Smooth muscle cell (in vitro differentiated cells): ENCODE results near the gene PRKCE. TPM values are rescaled to one million over a fixed set of nuclear protein-coding genes. Genes with fewer than 3 reads are reported as not detected.

Experiments used
- DNase-seq: peaks from one replicate; lab custom pipeline; 2025; ENCODE audit not compliant: unreplicated experiment; lab: John Stamatoyannopoulos, UW
- H2AFZ ChIP-seq: fragments of 200-600 bp; sonication (generic); 2 replicates; pipeline ENCODE4 v1.6.0; 2016; ENCODE audit warnings: antibody characterized with exemption, low read depth, mild to moderate bottlenecking
- H3F3A ChIP-seq: fragments of 200-600 bp; sonication (generic); 2 replicates; pipeline ENCODE4 v1.6.0; 2017; ENCODE audit warnings: antibody characterized with exemption, low read depth
- H3K27ac ChIP-seq: fragments of 200-600 bp; sonication (generic); 2 replicates; pipeline ENCODE4 v1.5.1; 2016; ENCODE audit warnings: low read depth, mild to moderate bottlenecking
- H3K27me3 ChIP-seq: fragments of 200-600 bp; sonication (generic); 2 replicates; pipeline ENCODE4 v1.6.1; 2016; ENCODE audit warnings: low read depth, mild to moderate bottlenecking
- H3K36me3 ChIP-seq: fragments of 200-600 bp; sonication (generic); 2 replicates; pipeline ENCODE4 v1.5.1; 2016; ENCODE audit warnings: low read depth
- H3K4me1 ChIP-seq: fragments of 200-600 bp; sonication (generic); 2 replicates; pipeline ENCODE4 v1.5.1; 2016; ENCODE audit warnings: low read depth
- H3K4me2 ChIP-seq: fragments of 200-600 bp; sonication (generic); 2 replicates; pipeline ENCODE4 v1.6.0; 2016; ENCODE audit warnings: mild to moderate bottlenecking
- H3K4me3 ChIP-seq: fragments of 200-600 bp; sonication (generic); 2 replicates; pipeline ENCODE4 v1.5.1; 2016; ENCODE audit warnings: mild to moderate bottlenecking
- H3K79me2 ChIP-seq: fragments of 200-600 bp; sonication (generic); 2 replicates; pipeline ENCODE4 v1.6.0; 2016; ENCODE audit warnings: low read depth, mild to moderate bottlenecking
- H3K9ac ChIP-seq: fragments of 200-600 bp; sonication (generic); 2 replicates; pipeline ENCODE4 v1.6.0; 2016; ENCODE audit warnings: low read depth
- H3K9me3 ChIP-seq: fragments of 200-600 bp; sonication (generic); replicated peaks from 2 replicates; pipeline ENCODE4 v1.5.1; 2016; ENCODE audit warnings: low read depth
- H4K20me1 ChIP-seq: fragments of 200-600 bp; sonication (generic); 2 replicates; pipeline ENCODE4 v1.6.0; 2016; ENCODE audit warnings: low read depth
- CTCF ChIP-seq: fragments of 200-600 bp; sonication (generic); IDR thresholded peaks from 2 replicates; pipeline ENCODE4 v1.5.1; 2017; ENCODE audit warnings: borderline replicate concordance, mild to moderate bottlenecking, antibody characterized with exemption; ENCODE audit not compliant: insufficient read depth, poor library complexity, severe bottlenecking
- WGBS: methylation state at CpG from one replicate; pipeline ENCODE4 v1.1.7; 2016; ENCODE audit warnings: low lambda C conversion rate; 5-methylcytosine and 5-hydroxymethylcytosine counted together
- polyA plus RNA-seq: library from polyadenylated mRNA; unstranded; fragments of >200 nt; fragmentation: Nextera tagmentation; extraction: Ambion mirVana; gene quantifications from 2 replicates; pipeline ENCODE4 v1.2.1, GENCODE V29; 2016
- total RNA-seq: library from RNA; depleted of rRNA; stranded (reverse); fragments of >200 nt; gene quantifications from 2 replicates; pipeline ENCODE4 v1.2.3, GENCODE V29; 2014

Gene PRKCE
- total and polyA plus RNA-seq, 2 experiments from 2014 or later = 20.6 to 29.1 TPM

DNA sequence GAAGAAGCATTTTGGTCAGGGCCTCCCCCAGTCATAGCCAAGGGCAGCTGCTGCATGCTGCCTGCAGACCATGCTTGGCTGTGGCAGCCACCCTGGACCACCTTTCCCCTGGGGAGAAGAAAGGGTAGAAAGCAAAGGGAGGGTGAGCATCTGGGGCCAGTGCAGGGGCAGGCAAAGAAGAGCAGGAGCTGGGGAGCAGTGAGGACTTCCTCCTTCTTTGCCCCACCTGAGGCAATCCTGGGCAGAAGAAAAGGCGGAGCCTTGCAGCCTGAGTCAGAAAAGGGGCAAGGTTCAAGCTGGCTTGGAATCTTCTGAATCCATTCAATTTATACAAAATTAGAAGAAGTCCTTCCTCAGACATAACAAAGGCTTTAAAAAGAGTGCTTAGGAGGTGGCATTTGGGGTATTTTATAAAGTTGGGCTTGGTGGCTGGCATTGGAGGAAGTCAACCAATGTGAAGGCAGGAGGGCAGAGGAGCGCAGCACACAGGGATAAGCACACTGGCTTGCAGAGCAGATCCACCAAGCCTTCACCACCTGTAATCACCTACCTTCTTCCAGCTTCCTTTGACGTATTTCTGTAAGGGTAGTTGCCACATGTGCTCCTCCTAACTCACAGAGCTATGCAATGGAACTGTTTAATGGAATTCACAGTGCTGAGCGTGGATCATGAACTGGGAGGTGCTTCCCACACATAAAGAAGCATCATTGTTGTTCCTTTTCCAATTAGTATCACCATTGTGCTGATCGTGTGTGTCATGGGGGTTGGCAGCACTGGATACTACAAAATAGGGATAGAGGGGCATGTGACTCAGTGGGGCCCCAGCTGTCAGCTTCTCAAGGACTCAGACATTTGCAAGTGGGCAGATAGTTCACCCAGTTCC, 491.3 kb downstream of the PRKCE start:
- H3K79me2 ChIP-seq = no peaks in the 10 kb centered on the region
- H3F3A ChIP-seq = no peaks in the 10 kb centered on the region
- no peak for DNase-seq
- 92% methylated on average over 5 of the region's 5 CpGs for WGBS
- no peak overlapping the region for H3K9ac ChIP-seq
- H3K4me3 ChIP-seq = no peak overlapping the region
- H3K4me2 ChIP-seq = no peak overlapping the region
- no peaks in the 10 kb centered on the region for H3K27me3 ChIP-seq
- no peaks in the 10 kb centered on the region for H3K36me3 ChIP-seq
- H4K20me1 ChIP-seq = no peaks in the 10 kb centered on the region
- TF ChIP-seq CTCF = no peak
- no peaks in the 10 kb centered on the region for H3K9me3 ChIP-seq
- H3K27ac ChIP-seq = no peak overlapping the region
- peaks cover 5% of the 10 kb centered on the region for H3K4me1 ChIP-seq
- H2AFZ ChIP-seq = no peak overlapping the region

- Histone ChIP-seq H3F3A (no peaks in the 10 kb centered on the region), H3K9ac (no peak overlapping the region), H3K4me2 (no peak overlapping the region), H4K20me1 (no peaks in the 10 kb centered on the region), H3K4me1 (peaks cover 5% of the 10 kb centered on the region), H3K27ac (no peak overlapping the region), H3K9me3 (no peaks in the 10 kb centered on the region), H3K27me3 (no peaks in the 10 kb centered on the region), H3K36me3 (no peaks in the 10 kb centered on the region), H3K79me2 (no peaks in the 10 kb centered on the region), H2AFZ (no peak overlapping the region), H3K4me3 (no peak overlapping the region)
- WGBS = 96% methylated on average over 9 of the region's 9 CpGs
- no peak for DNase-seq
- TF ChIP-seq CTCF = no peak
These were observed 492.1 kb downstream of the PRKCE start for GRCh38 chr2:46143429-46144132.

DNA sequence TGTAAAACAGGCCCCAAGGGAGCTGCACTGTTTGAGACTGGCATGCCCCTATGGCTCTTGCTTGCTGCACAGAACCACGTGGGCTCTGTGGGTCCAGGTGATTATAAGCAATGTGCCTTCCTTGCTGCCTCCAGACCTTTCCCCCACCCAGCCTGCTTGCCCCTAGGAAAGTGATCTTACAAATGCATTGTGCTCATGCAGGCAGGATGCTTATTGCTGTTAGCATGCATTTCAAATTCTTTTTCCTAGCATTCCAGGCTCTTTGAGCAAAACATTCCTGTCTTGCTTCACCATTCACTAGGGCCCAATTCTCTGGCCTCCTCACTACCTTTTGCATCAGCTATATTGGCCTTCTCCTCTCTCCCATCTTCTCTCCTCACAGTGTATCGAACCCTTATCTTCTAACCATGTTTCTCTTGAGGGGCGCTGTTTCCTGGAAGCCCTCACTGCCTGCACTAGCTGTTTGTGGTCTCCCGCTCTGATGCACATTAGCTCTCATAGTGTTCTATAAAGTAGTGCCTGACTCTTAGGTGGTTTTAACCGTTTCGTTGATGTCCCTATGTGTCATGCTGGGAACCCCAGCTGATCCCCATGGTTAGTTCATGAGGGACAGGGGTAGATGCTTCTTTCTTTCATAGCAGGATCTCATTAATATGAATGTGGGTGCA, 492.8 kb downstream of the PRKCE start:
- no peak overlapping the region for H3K4me2 ChIP-seq
- H3F3A ChIP-seq = no peaks in the 10 kb centered on the region
- H3K36me3 ChIP-seq = no peaks in the 10 kb centered on the region
- DNase-seq = no peak
- no peak overlapping the region for H3K27ac ChIP-seq
- H2AFZ ChIP-seq = no peak overlapping the region
- H3K79me2 ChIP-seq = no peaks in the 10 kb centered on the region
- no peak overlapping the region for H3K9ac ChIP-seq
- peaks cover 5% of the 10 kb centered on the region for H3K4me1 ChIP-seq
- H3K4me3 ChIP-seq = no peak overlapping the region
- H4K20me1 ChIP-seq = no peaks in the 10 kb centered on the region
- H3K27me3 ChIP-seq = no peaks in the 10 kb centered on the region
- WGBS = 87% methylated on average over 6 of the region's 6 CpGs
- no peak for TF ChIP-seq CTCF
- no peaks in the 10 kb centered on the region for H3K9me3 ChIP-seq
